Measurements from ENCODE around the gene KIF3C. TPM values are rescaled to one million over a fixed set of nuclear protein-coding genes. Genes with fewer than 3 reads are reported as not detected.

KIF3C gene
- total RNA-seq, 1 donor from 2014 or later, result 56.2 TPM

DNA sequence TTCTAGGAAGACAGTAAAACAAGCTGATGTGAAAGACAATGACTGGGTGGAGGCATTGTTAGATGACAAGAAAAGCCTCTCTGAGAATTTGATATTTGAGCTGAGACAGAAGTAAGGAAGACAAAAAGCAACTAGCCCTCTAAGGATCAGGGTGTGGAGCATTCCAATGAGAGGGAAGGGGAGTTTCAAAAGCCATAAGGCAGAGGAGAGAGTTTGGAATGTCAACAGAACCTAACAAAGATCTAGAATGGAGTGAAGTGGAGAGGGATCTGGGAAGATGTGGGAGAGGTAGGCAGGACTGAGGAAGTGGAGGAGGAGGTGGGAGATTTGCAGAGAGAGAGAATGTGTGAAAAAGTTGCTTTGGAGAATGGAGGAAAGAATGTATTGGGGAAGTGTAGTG, 86.7 kb downstream of the KIF3C start:
- Mint-ChIP-seq H3K4me1 (peaks cover 3% of the 10 kb centered on the region), H3K4me3 (no peak overlapping the region), H3K27me3 (ENCODE audit: low read depth) (no peaks in the 10 kb centered on the region), H3K27ac (ENCODE audit: unreplicated experiment) (peak overlapping the region; percentile 1), H3K9me3 (no peaks in the 10 kb centered on the region), H3K36me3 (ENCODE audit: low read depth) (no peaks in the 10 kb centered on the region)
- DNase-seq (ENCODE audit: low read depth, low spot score), result no peak
- TF ChIP-seq, protein P1, sequence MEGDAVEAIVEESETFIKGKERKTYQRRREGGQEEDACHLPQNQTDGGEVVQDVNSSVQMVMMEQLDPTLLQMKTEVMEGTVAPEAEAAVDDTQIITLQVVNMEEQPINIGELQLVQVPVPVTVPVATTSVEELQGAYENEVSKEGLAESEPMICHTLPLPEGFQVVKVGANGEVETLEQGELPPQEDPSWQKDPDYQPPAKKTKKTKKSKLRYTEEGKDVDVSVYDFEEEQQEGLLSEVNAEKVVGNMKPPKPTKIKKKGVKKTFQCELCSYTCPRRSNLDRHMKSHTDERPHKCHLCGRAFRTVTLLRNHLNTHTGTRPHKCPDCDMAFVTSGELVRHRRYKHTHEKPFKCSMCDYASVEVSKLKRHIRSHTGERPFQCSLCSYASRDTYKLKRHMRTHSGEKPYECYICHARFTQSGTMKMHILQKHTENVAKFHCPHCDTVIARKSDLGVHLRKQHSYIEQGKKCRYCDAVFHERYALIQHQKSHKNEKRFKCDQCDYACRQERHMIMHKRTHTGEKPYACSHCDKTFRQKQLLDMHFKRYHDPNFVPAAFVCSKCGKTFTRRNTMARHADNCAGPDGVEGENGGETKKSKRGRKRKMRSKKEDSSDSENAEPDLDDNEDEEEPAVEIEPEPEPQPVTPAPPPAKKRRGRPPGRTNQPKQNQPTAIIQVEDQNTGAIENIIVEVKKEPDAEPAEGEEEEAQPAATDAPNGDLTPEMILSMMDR (conservative IDR thresholded peaks at IDR 0.05), result no peak

DNA sequence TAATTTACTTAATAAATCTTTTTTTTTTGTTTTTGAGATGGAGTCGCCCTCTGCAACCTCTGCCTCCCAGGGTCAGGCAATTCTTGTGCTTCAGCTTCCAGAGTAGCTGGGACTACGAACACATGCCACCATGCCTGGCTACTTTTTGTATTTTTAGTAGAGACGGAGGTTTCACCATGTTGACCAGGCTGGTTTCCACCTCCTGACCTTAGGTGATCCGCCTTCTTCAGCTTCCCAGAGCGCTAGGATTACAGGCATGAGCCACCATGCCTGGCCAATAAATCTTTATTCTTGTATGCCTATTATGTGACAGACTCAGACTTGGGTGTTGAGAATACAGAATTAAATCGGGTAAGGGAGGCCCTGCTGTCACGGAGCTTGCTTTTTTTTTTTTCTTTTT, 87.3 kb downstream of the KIF3C start:
- Mint-ChIP-seq H3K27me3 (ENCODE audit: low read depth) (no peaks in the 10 kb centered on the region), H3K36me3 (ENCODE audit: low read depth) (no peaks in the 10 kb centered on the region), H3K4me3 (no peak overlapping the region), H3K9me3 (no peaks in the 10 kb centered on the region), H3K4me1 (peaks cover 3% of the 10 kb centered on the region), H3K27ac (ENCODE audit: unreplicated experiment) (no peak overlapping the region)
- TF ChIP-seq, protein P1 (conservative IDR thresholded peaks at IDR 0.05), result no peak
- DNase-seq (ENCODE audit: low read depth, low spot score), result no peak

DNA sequence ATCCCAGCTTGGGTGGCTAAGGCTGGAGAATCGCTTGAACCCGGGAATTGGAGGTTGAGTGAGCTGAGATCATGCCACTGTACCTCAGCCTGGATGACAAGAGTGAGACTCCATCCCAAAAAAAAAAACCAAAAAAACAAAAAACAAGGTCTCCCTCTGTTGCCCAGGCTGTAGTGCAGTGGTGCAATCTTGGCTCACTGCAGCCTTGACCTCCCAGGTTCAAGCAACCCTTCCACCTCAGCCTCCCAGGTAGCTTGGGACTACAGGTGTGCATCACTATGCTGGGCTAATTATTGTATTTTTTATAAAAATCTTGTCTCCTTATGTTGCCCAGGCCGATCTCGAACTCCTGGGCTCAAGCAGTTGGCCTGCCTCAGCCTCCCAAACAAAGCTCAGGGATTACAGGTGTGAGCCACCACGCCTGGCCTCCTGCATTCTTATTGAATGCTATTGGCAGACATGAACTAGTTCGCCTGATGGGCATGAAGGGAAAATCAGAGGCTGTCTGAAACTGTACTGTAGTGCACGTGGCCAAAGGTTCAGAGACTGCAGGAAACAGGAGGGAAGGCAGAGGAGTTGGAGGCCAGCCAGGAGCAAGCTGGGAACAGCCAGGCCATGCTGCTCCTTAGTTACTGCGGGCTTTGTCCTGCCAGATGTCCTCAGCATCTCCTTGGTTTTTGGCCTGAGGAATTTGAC, 88.0 kb downstream of the KIF3C start:
- Mint-ChIP-seq H3K36me3 (ENCODE audit: low read depth) (no peaks in the 10 kb centered on the region), H3K4me3 (no peak overlapping the region), H3K4me1 (peaks cover 3% of the 10 kb centered on the region), H3K27ac (ENCODE audit: unreplicated experiment) (no peak overlapping the region), H3K9me3 (no peaks in the 10 kb centered on the region), H3K27me3 (ENCODE audit: low read depth) (no peaks in the 10 kb centered on the region)
- TF ChIP-seq, protein P1 (conservative IDR thresholded peaks at IDR 0.05), result no peak
- DNase-seq (ENCODE audit: low read depth, low spot score), result no peak

DNA sequence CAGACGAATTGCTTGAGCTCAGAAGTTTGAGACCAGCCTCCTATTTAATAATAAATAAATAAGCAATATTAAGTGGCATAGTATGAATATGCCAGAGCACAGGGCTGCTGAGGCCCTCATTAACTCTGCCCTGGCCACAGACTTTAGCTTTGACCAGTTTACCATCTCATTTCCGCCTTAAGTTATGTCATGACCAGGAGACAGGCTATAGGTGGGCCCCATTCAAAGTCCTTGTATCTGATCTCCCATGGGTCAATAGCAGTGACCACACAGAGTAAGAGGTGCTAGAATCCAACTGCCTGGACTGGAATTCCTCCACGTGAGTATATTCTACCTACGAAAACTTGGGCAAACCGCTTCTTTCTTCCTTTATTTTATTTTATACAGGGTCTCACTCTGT, 90.6 kb downstream of the KIF3C start:
- Mint-ChIP-seq H3K4me1 (peaks cover 3% of the 10 kb centered on the region), H3K27ac (ENCODE audit: unreplicated experiment) (no peak overlapping the region), H3K36me3 (ENCODE audit: low read depth) (no peaks in the 10 kb centered on the region), H3K4me3 (no peak overlapping the region), H3K27me3 (ENCODE audit: low read depth) (no peaks in the 10 kb centered on the region), H3K9me3 (no peaks in the 10 kb centered on the region)
- TF ChIP-seq, protein P1 (conservative IDR thresholded peaks at IDR 0.05), result no peak
- no peak for DNase-seq (ENCODE audit: low read depth, low spot score)

DNA sequence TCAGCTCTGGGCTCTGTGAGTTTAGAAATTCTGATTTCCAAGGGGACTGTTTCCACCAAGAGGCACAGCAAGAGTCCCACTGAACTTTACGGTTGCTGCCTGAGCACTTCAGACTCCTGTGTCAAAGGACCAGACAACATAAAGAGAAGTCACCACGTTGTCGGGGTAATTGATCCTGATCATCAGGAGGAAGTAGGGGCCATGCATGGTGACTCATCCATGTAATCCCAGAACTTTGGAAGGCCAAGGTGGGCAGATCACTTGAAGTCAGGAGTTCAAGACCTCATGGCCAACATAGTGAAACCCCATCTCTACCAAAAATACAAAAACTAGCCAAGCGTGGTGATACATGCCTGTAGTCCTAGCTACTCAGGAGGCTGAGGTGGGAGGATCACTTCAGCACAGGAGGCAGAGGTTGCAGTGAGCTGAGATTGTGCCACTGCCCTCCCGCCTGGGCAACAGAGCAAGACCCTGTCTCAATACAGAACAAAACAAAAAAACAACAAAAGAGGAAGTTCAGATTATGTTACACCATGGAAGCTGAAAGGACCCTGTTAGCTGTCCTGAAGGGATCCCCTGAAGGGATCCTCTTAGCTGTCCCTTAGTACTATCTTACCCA, 94.6 kb downstream of the KIF3C start:
- Mint-ChIP-seq H3K27ac (ENCODE audit: unreplicated experiment) (no peak overlapping the region), H3K27me3 (ENCODE audit: low read depth) (peaks cover 3% of the 10 kb centered on the region), H3K36me3 (ENCODE audit: low read depth) (no peaks in the 10 kb centered on the region)

More for the DNA sequence above, 94.6 kb downstream of the KIF3C start:
- no peak overlapping the region for H3K4me3 Mint-ChIP-seq
- peaks cover 8% of the 10 kb centered on the region for H3K4me1 Mint-ChIP-seq
- DNase-seq (ENCODE audit: low read depth, low spot score), result no peak
- H3K9me3 Mint-ChIP-seq, result no peaks in the 10 kb centered on the region
- TF ChIP-seq, protein P1 (conservative IDR thresholded peaks at IDR 0.05), result no peak

Data from neural crest cell (in vitro differentiated cells).